Fibroblast of lung (primary cell): ENCODE measurements around the gene PARP12.

Source experiments
- CTCF ChIP-seq, 2 donors: IDR thresholded peaks in 1 of 2; conservative IDR thresholded peaks in 1 of 2; 1 replicate in 1 of 2; 2 replicates in 1 of 2; pipeline ENCODE4 v1.5.1; 2011 to 2012; ENCODE audit warnings: low read length in 2 of 2, control low read depth in 1 of 2, inconsistent platforms in 1 of 2, low read depth in 1 of 2, mild to moderate bottlenecking in 1 of 2
- EZH2 ChIP-seq: IDR thresholded peaks from 2 replicates; pipeline ENCODE4 v1.5.1; 2012; ENCODE audit warnings: low read length, control low read depth, mild to moderate bottlenecking; ENCODE audit errors: missing control alignments

DNA sequence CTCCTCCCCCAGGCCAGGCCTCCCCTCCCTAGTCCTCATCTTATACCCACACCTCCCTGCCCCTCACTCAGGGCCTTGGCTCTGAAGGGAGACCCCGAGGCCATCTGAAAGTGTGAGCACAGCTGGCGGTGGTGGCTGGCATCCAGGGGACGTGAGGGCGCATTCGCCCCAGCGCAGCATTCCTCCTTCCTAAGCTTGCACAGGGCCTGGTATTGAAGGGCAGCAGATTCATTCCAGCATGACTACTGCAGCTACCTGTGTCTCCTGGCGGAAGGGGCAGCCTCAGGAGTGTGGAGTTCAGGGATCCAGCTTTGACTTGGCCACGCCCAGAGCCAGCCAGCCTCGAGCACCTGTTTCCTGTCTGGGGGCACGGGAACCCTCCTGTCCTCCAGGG, 72.6 kb downstream of the PARP12 start:
- no peak for TF ChIP-seq CTCF (conservative IDR thresholded peaks at IDR 0.05 in 1 of 2, IDR thresholded peaks at IDR 0.05 in 1 of 2; ENCODE audit: low read depth in 1 of 2, low read length in 2 of 2)
- TF ChIP-seq EZH2: no peak
